GM23338 (cell line): ENCODE results near the gene FBXO41. TPM values are rescaled to one million over a fixed set of nuclear protein-coding genes. Genes with fewer than 3 reads are reported as not detected.

ENCODE experiments used
- ATAC-seq: fragments of 200-7000 bp; cut with Tn5 transposase; 3 replicates; pipeline ENCODE4 v1.9.1; 2020
- DNase-seq: peaks from one replicate; pipeline ENCODE4 v3.0.0-alpha.2; 2015; ENCODE audit warnings: low spot score
- H2AFZ ChIP-seq: fragments of 200-600 bp; sonication (generic); 2 replicates; pipeline ENCODE4 v1.8.0; 2016; ENCODE audit warnings: antibody characterized with exemption, mild to moderate bottlenecking, moderate library complexity
- H3F3A ChIP-seq: fragments of 200-600 bp; sonication (generic); replicated peaks from 2 replicates; pipeline ENCODE4 v1.8.0; 2017; ENCODE audit warnings: antibody characterized with exemption, mixed run types, low read depth
- H3K27ac ChIP-seq: fragments of 200-600 bp; sonication (generic); 2 replicates; pipeline ENCODE4 v1.6.1; 2016; ENCODE audit warnings: low read depth
- H3K27me3 ChIP-seq: fragments of 200-600 bp; sonication (generic); 2 replicates; pipeline ENCODE4 v1.8.0; 2016; ENCODE audit warnings: mild to moderate bottlenecking, mixed run types, moderate library complexity; ENCODE audit not compliant: insufficient read depth
- H3K36me3 ChIP-seq: fragments of 200-600 bp; sonication (generic); 2 replicates; pipeline ENCODE4 v1.8.0; 2016; ENCODE audit warnings: mild to moderate bottlenecking; ENCODE audit not compliant: insufficient read depth
- H3K4me1 ChIP-seq: fragments of 200-600 bp; sonication (generic); 2 replicates; pipeline ENCODE4 v1.8.0; 2016; ENCODE audit warnings: mild to moderate bottlenecking, moderate library complexity; ENCODE audit not compliant: insufficient read depth
- H3K4me2 ChIP-seq: fragments of 200-600 bp; sonication (generic); 2 replicates; pipeline ENCODE4 v1.7.1; 2017; ENCODE audit warnings: mixed run types
- H3K4me3 ChIP-seq: fragments of 200-600 bp; sonication (generic); 2 replicates; pipeline ENCODE4 v1.6.1; 2016; ENCODE audit warnings: mixed run types
- H3K79me2 ChIP-seq: fragments of 200-600 bp; sonication (generic); replicated peaks from 2 replicates; pipeline ENCODE4 v1.8.0; 2017; ENCODE audit warnings: mild to moderate bottlenecking; ENCODE audit not compliant: insufficient read depth
- H3K9me2 ChIP-seq: fragments of 200-600 bp; sonication (generic); 2 replicates; pipeline ENCODE4 v1.8.0; 2017; ENCODE audit not compliant: insufficient read depth
- H4K20me1 ChIP-seq: fragments of 200-600 bp; sonication (generic); replicated peaks from 2 replicates; pipeline ENCODE4 v1.8.0; 2017; ENCODE audit warnings: mild to moderate bottlenecking; ENCODE audit not compliant: insufficient read depth
- H3K27ac Mint-ChIP-seq: 2 replicates; pipeline ENCODE4 v1.8.0; 2020; ENCODE audit warnings: inconsistent platforms, mild to moderate bottlenecking, moderate library complexity, mixed read lengths
- H3K27me3 Mint-ChIP-seq: 3 replicates; pipeline ENCODE4 v1.8.0; 2022; ENCODE audit warnings: low read depth, mild to moderate bottlenecking, moderate library complexity, mixed read lengths, inconsistent platforms; ENCODE audit not compliant: insufficient read depth, poor library complexity
- H3K36me3 Mint-ChIP-seq: 3 replicates; pipeline ENCODE4 v1.8.0; 2021; ENCODE audit warnings: low read depth, mild to moderate bottlenecking, inconsistent platforms, moderate library complexity, mixed read lengths
- H3K4me1 Mint-ChIP-seq: 3 replicates; pipeline ENCODE4 v1.8.0; 2020; ENCODE audit warnings: mild to moderate bottlenecking, inconsistent platforms, mixed read lengths
- H3K4me3 Mint-ChIP-seq: 3 replicates; pipeline ENCODE4 v1.8.0; 2021; ENCODE audit warnings: moderate library complexity, mild to moderate bottlenecking, inconsistent platforms, mixed read lengths
- H3K9me3 Mint-ChIP-seq: 3 replicates; pipeline ENCODE4 v1.8.0; 2020; ENCODE audit warnings: moderate library complexity, mild to moderate bottlenecking, inconsistent platforms, mixed read lengths
- CREB1 ChIP-seq: fragments of 250-450 bp; sonication (Bioruptor Pico); IDR thresholded peaks from 2 replicates; pipeline ENCODE4 v1.5.0; 2020; ENCODE audit warnings: low read depth, mild to moderate bottlenecking, moderate library complexity
- EZH2 ChIP-seq: fragments of 200-600 bp; sonication (generic); IDR thresholded peaks from one replicate; pipeline ENCODE4 v1.8.0; 2017; ENCODE audit warnings: antibody characterized with exemption, mild to moderate bottlenecking, low read depth; ENCODE audit not compliant: unreplicated experiment
- EZH2phosphoT487 ChIP-seq: fragments of 200-600 bp; sonication (generic); IDR thresholded peaks from one replicate; pipeline ENCODE4 v1.8.1; 2018; ENCODE audit warnings: antibody characterized with exemption; ENCODE audit not compliant: unreplicated experiment
- JUNB ChIP-seq: IDR thresholded peaks from one replicate; pipeline ENCODE4 v1.6.1; 2016; ENCODE audit warnings: antibody characterized with exemption; ENCODE audit not compliant: unreplicated experiment
- POLR2AphosphoS5 ChIP-seq: IDR thresholded peaks from 2 replicates; pipeline ENCODE4 v1.6.1; 2016; ENCODE audit warnings: antibody characterized with exemption, low read depth
- STAT1 ChIP-seq: IDR thresholded peaks from one replicate; pipeline ENCODE4 v1.6.1; 2016; ENCODE audit warnings: antibody characterized with exemption; ENCODE audit not compliant: unreplicated experiment
- ZNF114 ChIP-seq: fragments of 250-450 bp; sonication (Bioruptor Pico); IDR thresholded peaks from 2 replicates; pipeline ENCODE4 v1.5.0; 2020; ENCODE audit warnings: mild to moderate bottlenecking, moderate library complexity
- ZNF331 ChIP-seq: fragments of 250-450 bp; sonication (Bioruptor Pico); IDR thresholded peaks from 2 replicates; pipeline ENCODE4 v1.5.0; 2020; ENCODE audit warnings: low read depth, mild to moderate bottlenecking, moderate library complexity
- polyA plus RNA-seq: library from polyadenylated mRNA; unstranded; fragments of >200 nt; fragmentation: Nextera tagmentation; extraction: Ambion mirVana; gene quantifications from 2 replicates; pipeline ENCODE4 v1.2.1, GENCODE V29; 2016
- total RNA-seq: library from RNA; depleted of rRNA; stranded (reverse); fragments of >200 nt; shearing (Covaris generic); gene quantifications from 2 replicates; pipeline ENCODE4 v1.2.3, GENCODE V29; 2014
- TF ChIP-seq, protein P1 (sequence below): IDR thresholded peaks from 2 replicates; pipeline ENCODE4 v1.6.1; 2016; ENCODE audit warnings: antibody characterized with exemption
- TF ChIP-seq, protein P2 (sequence below): fragments of 250-450 bp; sonication (Bioruptor Pico); IDR thresholded peaks from 2 replicates; pipeline ENCODE4 v1.5.0; 2020; ENCODE audit warnings: mild to moderate bottlenecking, moderate library complexity
- TF ChIP-seq, protein P3 (sequence below), 2 experiments: fragments of 200-600 bp in 1 of 2; sonication (generic) in 1 of 2; conservative IDR thresholded peaks; 2 replicates each; pipeline versions ENCODE4 v1.5.1 to v1.6.1; 2016 to 2017; ENCODE audit warnings: antibody characterized with exemption in 2 of 2, low read depth in 2 of 2, mild to moderate bottlenecking in 2 of 2, moderate library complexity in 1 of 2

FBXO41 gene
- total and polyA plus RNA-seq, 2 experiments from 2014 or later: 3.5 to 13.8 TPM

DNA sequence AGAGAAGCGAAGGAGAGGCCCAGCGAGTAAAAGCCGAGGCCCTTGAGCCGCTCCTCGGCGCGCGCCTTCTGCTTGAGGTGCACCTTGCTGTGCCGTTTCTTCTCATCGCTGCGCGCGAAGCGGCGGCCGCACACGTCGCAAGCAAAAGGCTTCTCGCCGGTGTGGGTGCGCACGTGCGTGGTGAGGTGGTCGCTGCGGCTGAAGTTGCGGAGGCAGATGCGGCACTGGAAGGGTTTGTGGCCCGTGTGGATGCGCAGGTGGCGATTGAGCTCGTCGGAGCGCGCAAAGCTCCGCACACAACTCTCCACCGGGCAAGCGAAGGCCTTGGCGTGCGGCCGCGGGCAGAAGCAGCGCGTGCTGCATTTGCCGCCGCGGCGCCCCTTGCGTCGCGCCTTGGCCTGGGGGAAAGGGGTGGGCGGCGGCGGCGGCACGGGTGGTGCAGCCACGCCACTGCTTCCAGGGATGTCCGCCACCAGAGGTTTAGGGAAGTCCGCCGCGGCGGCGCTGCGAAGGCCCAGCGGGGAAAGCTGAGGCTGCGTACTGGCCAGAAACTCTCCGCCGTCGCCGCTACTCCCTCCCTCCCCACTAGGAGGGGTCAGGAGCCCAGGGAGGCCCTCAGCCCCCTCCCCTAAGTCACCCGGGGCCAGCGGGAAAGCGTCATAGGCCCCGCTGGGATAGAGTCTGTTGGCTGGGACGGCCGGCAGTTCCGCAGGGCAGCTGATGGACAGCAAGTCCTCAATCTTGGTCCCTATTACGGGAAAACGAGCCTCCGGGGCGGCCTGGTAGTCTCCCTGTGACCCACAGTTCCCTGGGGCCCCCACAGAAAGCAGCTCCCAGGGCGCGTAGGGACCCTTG is 7.4 kb upstream of the FBXO41 start:
- peak overlapping the region; percentile 89 for H3K4me2 ChIP-seq
- DNase-seq (peak; percentile 79), ATAC-seq (peak; percentile 58)
- peaks cover 9% of the 10 kb centered on the region for H3F3A ChIP-seq
- H3K4me1 ChIP-seq: peaks cover 12% of the 10 kb centered on the region; the same call in 1 of the 2 replicates
- H3K27ac ChIP-seq: no peak overlapping the region
- H3K4me1 Mint-ChIP-seq: peaks cover 9% of the 10 kb centered on the region
- H3K4me3 Mint-ChIP-seq: peak overlapping the region; percentile 75
- peak overlapping the region; percentile 81; the same call in 1 of the 2 replicates for H2AFZ ChIP-seq
- H3K9me3 Mint-ChIP-seq: no peaks in the 10 kb centered on the region
- no peaks in the 10 kb centered on the region for H3K79me2 ChIP-seq
- no peaks in the 10 kb centered on the region for H3K36me3 Mint-ChIP-seq
- H4K20me1 ChIP-seq: peaks cover 5% of the 10 kb centered on the region
- H3K27me3 ChIP-seq: peaks cover 98% of the 10 kb centered on the region
- H3K36me3 ChIP-seq: no peaks in the 10 kb centered on the region
- TF ChIP-seq POLR2AphosphoS5 (no peak), CREB1 (CRISPR knock-in tag) (peak; percentile 19; the same call in 1 of the 2 replicates), ZNF114 (CRISPR knock-in tag) (no peak), EZH2phosphoT487 (peak; percentile 80), ZNF331 (CRISPR knock-in tag) (no peak), STAT1 (no peak), EZH2 (no peak), JUNB (no peak)
- TF ChIP-seq, protein P1, sequence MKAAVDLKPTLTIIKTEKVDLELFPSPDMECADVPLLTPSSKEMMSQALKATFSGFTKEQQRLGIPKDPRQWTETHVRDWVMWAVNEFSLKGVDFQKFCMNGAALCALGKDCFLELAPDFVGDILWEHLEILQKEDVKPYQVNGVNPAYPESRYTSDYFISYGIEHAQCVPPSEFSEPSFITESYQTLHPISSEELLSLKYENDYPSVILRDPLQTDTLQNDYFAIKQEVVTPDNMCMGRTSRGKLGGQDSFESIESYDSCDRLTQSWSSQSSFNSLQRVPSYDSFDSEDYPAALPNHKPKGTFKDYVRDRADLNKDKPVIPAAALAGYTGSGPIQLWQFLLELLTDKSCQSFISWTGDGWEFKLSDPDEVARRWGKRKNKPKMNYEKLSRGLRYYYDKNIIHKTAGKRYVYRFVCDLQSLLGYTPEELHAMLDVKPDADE: no peak
- TF ChIP-seq, protein P2, sequence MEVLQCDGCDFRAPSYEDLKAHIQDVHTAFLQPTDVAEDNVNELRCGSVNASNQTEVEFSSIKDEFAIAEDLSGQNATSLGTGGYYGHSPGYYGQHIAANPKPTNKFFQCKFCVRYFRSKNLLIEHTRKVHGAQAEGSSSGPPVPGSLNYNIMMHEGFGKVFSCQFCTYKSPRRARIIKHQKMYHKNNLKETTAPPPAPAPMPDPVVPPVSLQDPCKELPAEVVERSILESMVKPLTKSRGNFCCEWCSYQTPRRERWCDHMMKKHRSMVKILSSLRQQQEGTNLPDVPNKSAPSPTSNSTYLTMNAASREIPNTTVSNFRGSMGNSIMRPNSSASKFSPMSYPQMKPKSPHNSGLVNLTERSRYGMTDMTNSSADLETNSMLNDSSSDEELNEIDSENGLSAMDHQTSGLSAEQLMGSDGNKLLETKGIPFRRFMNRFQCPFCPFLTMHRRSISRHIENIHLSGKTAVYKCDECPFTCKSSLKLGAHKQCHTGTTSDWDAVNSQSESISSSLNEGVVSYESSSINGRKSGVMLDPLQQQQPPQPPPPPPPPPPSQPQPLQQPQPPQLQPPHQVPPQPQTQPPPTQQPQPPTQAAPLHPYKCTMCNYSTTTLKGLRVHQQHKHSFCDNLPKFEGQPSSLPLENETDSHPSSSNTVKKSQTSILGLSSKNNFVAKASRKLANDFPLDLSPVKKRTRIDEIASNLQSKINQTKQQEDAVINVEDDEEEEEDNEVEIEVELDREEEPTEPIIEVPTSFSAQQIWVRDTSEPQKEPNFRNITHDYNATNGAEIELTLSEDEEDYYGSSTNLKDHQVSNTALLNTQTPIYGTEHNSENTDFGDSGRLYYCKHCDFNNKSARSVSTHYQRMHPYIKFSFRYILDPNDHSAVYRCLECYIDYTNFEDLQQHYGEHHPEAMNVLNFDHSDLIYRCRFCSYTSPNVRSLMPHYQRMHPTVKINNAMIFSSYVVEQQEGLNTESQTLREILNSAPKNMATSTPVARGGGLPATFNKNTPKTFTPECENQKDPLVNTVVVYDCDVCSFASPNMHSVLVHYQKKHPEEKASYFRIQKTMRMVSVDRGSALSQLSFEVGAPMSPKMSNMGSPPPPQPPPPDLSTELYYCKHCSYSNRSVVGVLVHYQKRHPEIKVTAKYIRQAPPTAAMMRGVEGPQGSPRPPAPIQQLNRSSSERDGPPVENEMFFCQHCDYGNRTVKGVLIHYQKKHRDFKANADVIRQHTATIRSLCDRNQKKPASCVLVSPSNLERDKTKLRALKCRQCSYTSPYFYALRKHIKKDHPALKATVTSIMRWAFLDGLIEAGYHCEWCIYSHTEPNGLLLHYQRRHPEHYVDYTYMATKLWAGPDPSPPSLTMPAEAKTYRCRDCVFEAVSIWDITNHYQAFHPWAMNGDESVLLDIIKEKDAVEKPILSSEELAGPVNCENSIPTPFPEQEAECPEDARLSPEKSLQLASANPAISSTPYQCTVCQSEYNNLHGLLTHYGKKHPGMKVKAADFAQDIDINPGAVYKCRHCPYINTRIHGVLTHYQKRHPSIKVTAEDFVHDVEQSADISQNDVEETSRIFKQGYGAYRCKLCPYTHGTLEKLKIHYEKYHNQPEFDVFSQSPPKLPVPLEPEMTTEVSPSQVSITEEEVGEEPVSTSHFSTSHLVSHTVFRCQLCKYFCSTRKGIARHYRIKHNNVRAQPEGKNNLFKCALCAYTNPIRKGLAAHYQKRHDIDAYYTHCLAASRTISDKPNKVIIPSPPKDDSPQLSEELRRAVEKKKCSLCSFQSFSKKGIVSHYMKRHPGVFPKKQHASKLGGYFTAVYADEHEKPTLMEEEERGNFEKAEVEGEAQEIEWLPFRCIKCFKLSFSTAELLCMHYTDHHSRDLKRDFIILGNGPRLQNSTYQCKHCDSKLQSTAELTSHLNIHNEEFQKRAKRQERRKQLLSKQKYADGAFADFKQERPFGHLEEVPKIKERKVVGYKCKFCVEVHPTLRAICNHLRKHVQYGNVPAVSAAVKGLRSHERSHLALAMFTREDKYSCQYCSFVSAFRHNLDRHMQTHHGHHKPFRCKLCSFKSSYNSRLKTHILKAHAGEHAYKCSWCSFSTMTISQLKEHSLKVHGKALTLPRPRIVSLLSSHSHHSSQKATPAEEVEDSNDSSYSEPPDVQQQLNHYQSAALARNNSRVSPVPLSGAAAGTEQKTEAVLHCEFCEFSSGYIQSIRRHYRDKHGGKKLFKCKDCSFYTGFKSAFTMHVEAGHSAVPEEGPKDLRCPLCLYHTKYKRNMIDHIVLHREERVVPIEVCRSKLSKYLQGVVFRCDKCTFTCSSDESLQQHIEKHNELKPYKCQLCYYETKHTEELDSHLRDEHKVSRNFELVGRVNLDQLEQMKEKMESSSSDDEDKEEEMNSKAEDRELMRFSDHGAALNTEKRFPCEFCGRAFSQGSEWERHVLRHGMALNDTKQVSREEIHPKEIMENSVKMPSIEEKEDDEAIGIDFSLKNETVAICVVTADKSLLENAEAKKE (CRISPR knock-in tag): no peak
- TF ChIP-seq, protein P3, sequence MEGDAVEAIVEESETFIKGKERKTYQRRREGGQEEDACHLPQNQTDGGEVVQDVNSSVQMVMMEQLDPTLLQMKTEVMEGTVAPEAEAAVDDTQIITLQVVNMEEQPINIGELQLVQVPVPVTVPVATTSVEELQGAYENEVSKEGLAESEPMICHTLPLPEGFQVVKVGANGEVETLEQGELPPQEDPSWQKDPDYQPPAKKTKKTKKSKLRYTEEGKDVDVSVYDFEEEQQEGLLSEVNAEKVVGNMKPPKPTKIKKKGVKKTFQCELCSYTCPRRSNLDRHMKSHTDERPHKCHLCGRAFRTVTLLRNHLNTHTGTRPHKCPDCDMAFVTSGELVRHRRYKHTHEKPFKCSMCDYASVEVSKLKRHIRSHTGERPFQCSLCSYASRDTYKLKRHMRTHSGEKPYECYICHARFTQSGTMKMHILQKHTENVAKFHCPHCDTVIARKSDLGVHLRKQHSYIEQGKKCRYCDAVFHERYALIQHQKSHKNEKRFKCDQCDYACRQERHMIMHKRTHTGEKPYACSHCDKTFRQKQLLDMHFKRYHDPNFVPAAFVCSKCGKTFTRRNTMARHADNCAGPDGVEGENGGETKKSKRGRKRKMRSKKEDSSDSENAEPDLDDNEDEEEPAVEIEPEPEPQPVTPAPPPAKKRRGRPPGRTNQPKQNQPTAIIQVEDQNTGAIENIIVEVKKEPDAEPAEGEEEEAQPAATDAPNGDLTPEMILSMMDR (conservative IDR thresholded peaks at IDR 0.05; ENCODE audit: low read depth in 2 of 2): peak; percentile 30 to 50
- H3K9me2 ChIP-seq: no peaks in the 10 kb centered on the region
- H3K27me3 Mint-ChIP-seq: peaks cover 67% of the 10 kb centered on the region
- H3K4me3 ChIP-seq: peak overlapping the region; percentile 67
- no peak overlapping the region for H3K27ac Mint-ChIP-seq
